ENCODE results near the gene TSPAN31. TPM values are rescaled to one million over a fixed set of nuclear protein-coding genes. Genes with fewer than 3 reads are reported as not detected.
A peak's percentile ranks its signal among the peaks of the same experiment; 100 is the strongest.

Gene TSPAN31
- total RNA-seq, 2 experiments from 2014 or later: 6.4 to 7.7 TPM

DNA sequence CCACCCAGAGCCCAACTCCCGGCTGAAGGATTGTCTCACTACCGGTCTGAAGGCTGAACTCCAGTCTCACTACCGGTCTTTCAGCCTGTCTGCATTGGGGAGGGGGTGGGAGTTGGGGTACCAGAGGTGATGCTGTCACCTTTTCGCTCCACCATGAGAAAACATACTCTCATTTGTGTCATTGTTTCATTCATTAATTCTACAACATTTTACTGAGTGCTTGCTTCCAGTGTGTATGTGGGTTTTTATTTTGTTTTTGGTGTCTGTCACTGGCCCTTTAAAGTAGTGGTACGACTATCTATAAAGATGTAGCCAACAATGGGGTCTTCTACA is 7.8 kb downstream of the TSPAN31 start:
- intact Hi-C loops (cut with micrococcal nuclease): loop anchor here (1.0 to 5.0 kb wide), 9 partner anchors 8 to 515 kb away; partner anchors contain the start of genes ATP23, EEF1AKMT3, MBD6 and METTL1
- Mint-ChIP-seq H3K4me1 (ENCODE audit: low read depth) (peaks cover 52% of the 10 kb centered on the region), H3K27ac (peak overlapping the region; percentile 99), H3K27me3 (ENCODE audit: low read depth) (no peaks in the 10 kb centered on the region), H3K4me3 (peak overlapping the region; percentile 100), H3K9me3 (no peaks in the 10 kb centered on the region), H3K36me3 (ENCODE audit: low read depth) (peaks cover 39% of the 10 kb centered on the region)
- CTCF ChIA-PET: interaction anchor here (0.9 kb wide), 1 partner anchor 11 kb away, joined by 4 read pairs; no protein-coding TSS in a partner anchor
- no peak for DNase-seq

- intact Hi-C loops (cut with micrococcal nuclease): loop anchor here (2.0 to 5.0 kb wide), 4 partner anchors 13 to 1843 kb away; partner anchors contain the start of gene SLC16A7
- no peaks in the 10 kb centered on the region for H3K9me3 Mint-ChIP-seq
- H3K27me3 Mint-ChIP-seq (ENCODE audit: low read depth): no peaks in the 10 kb centered on the region
- CTCF ChIA-PET: interaction anchor here (0.7 to 3.4 kb wide), 3 partner anchors 12 to 29 kb away, joined by 3 to 42 read pairs (median 3); partner anchors contain the start of genes CYP27B1 and TSFM
- peak overlapping the region; percentile 38 for H3K27ac Mint-ChIP-seq
- DNase-seq: no peak
- H3K36me3 Mint-ChIP-seq (ENCODE audit: low read depth): peaks cover 36% of the 10 kb centered on the region
- H3K4me1 Mint-ChIP-seq (ENCODE audit: low read depth): peaks cover 57% of the 10 kb centered on the region
- H3K4me3 Mint-ChIP-seq: peak overlapping the region; percentile 78
Measured at GRCh38 chr12:57753756-57754337, 9.0 kb downstream of the TSPAN31 start.

- CTCF ChIA-PET: interaction anchor here (0.7 to 3.4 kb wide), 4 partner anchors 11 to 83 kb away, joined by 3 to 42 read pairs (median 5); partner anchors contain the start of genes CYP27B1 and TSFM
- intact Hi-C loops (cut with micrococcal nuclease): loop anchor here (2.0 to 5.0 kb wide), 3 partner anchors 14 to 1842 kb away; partner anchors contain the start of gene SLC16A7
Measured at GRCh38 chr12:57754411-57755193, 9.8 kb downstream of the TSPAN31 start, which contains the start of gene MARCHF9. MARCHF9 (plus strand) TSS chr12:57755103; CDS start chr12:57755529, 426 bp downstream.

GRCh38 chr12:57755194-57755453 is 10.3 kb downstream of the TSPAN31 start:
- Mint-ChIP-seq H3K4me1 (ENCODE audit: low read depth) (peaks cover 63% of the 10 kb centered on the region), H3K4me3 (peak overlapping the region; percentile 78), H3K36me3 (ENCODE audit: low read depth) (peaks cover 29% of the 10 kb centered on the region), H3K9me3 (no peaks in the 10 kb centered on the region), H3K27ac (no peak overlapping the region), H3K27me3 (ENCODE audit: low read depth) (no peaks in the 10 kb centered on the region)
- no peak for DNase-seq
- CTCF ChIA-PET: interaction anchor here (1.9 to 3.4 kb wide), 2 partner anchors 11 to 82 kb away, joined by 7 to 42 read pairs; partner anchors contain the start of gene CYP27B1
- intact Hi-C loops (cut with micrococcal nuclease): loop anchor here (2.0 kb wide), 2 partner anchors 14 to 1842 kb away; partner anchors contain the start of gene SLC16A7

More at GRCh38 chr12:57754411-57755193, 9.8 kb downstream of the TSPAN31 start, which contains the start of gene MARCHF9:
- peak within 1 kb of the TSS; percentile 38 for H3K27ac Mint-ChIP-seq
- peak; percentile 89 for DNase-seq
- no peaks in the 10 kb centered on the region for H3K9me3 Mint-ChIP-seq
- peaks cover 30% of the 10 kb centered on the region for H3K36me3 Mint-ChIP-seq (ENCODE audit: low read depth)
- no peaks in the 10 kb centered on the region for H3K27me3 Mint-ChIP-seq (ENCODE audit: low read depth)
- H3K4me3 Mint-ChIP-seq: peak within 1 kb of the TSS; percentile 81
- peaks cover 61% of the 10 kb centered on the region for H3K4me1 Mint-ChIP-seq (ENCODE audit: low read depth)

GRCh38 chr12:57755454-57756372 is 10.9 kb downstream of the TSPAN31 start:
- CTCF ChIA-PET: interaction anchor here (0.6 to 3.4 kb wide), 17 partner anchors 10 to 152 kb away, joined by 3 to 42 read pairs (median 5); partner anchors contain the start of genes CYP27B1, EEF1AKMT3, METTL1 and TSPAN31
- Mint-ChIP-seq H3K36me3 (ENCODE audit: low read depth) (peaks cover 24% of the 10 kb centered on the region), H3K4me1 (ENCODE audit: low read depth) (peaks cover 58% of the 10 kb centered on the region), H3K9me3 (no peaks in the 10 kb centered on the region), H3K4me3 (peak overlapping the region; percentile 81), H3K27me3 (ENCODE audit: low read depth) (no peaks in the 10 kb centered on the region), H3K27ac (no peak overlapping the region)
- intact Hi-C loops (cut with micrococcal nuclease): loop anchor here (1.0 to 2.0 kb wide), 6 partner anchors 10 to 1841 kb away; partner anchors contain the start of gene SLC16A7
- peak; percentile 41 for DNase-seq

GRCh38 chr12:57756406-57757341 is 11.8 kb downstream of the TSPAN31 start:
- peak overlapping the region; percentile 81 for H3K4me3 Mint-ChIP-seq
- no peak overlapping the region for H3K27ac Mint-ChIP-seq
- DNase-seq: peak; percentile 77
- H3K36me3 Mint-ChIP-seq (ENCODE audit: low read depth): peaks cover 15% of the 10 kb centered on the region
- H3K9me3 Mint-ChIP-seq: no peaks in the 10 kb centered on the region
- intact Hi-C loops (cut with micrococcal nuclease): loop anchor here (1.0 kb wide), 4 partner anchors 9 to 149 kb away; no protein-coding TSS in a partner anchor
- H3K27me3 Mint-ChIP-seq (ENCODE audit: low read depth): no peaks in the 10 kb centered on the region
- peaks cover 51% of the 10 kb centered on the region for H3K4me1 Mint-ChIP-seq (ENCODE audit: low read depth)
- CTCF ChIA-PET: interaction anchor here (0.6 to 3.4 kb wide), 26 partner anchors 9 to 274 kb away, joined by 3 to 42 read pairs (median 5); partner anchors contain the start of genes CYP27B1, EEF1AKMT3, METTL1 and TSPAN31

DNA sequence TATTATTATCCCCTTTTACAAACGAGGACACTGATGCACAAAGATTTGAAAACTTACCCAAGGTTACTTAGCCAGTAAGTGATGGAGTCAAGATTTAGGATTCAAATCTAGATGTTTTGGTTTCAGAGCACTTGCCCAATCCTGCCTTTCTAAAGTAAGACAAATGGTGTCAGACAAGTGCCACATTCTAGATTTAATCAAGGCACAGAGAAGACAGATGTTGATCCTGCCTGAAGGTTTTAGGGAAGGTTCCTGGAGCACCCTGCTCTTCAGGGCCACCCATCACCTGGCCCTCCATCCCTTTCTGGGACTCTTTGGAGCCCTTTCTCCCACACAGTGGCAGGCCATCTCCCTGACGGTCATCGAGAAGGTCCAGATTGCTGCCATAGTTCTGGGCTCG is 12.9 kb downstream of the TSPAN31 start:
- DNase-seq: no peak
- CTCF ChIA-PET: interaction anchor here (1.2 to 1.6 kb wide), 2 partner anchors 24 to 147 kb away, joined by 6 to 7 read pairs; no protein-coding TSS in a partner anchor
- Mint-ChIP-seq H3K4me1 (ENCODE audit: low read depth) (peaks cover 43% of the 10 kb centered on the region), H3K27ac (no peak overlapping the region), H3K4me3 (no peak overlapping the region), H3K9me3 (no peaks in the 10 kb centered on the region), H3K36me3 (ENCODE audit: low read depth) (peaks cover 10% of the 10 kb centered on the region), H3K27me3 (ENCODE audit: low read depth) (no peaks in the 10 kb centered on the region)
- intact Hi-C loops (cut with micrococcal nuclease): no loop called here

- intact Hi-C loops (cut with micrococcal nuclease): no loop called here
- DNase-seq: no peak
- CTCF ChIA-PET: interaction anchor here (0.6 to 2.3 kb wide), 19 partner anchors 9 to 180 kb away, joined by 3 to 17 read pairs (median 5); partner anchors contain the start of genes TSFM and TSPAN31
- Mint-ChIP-seq H3K4me1 (ENCODE audit: low read depth) (peaks cover 40% of the 10 kb centered on the region), H3K27ac (no peak overlapping the region), H3K9me3 (no peaks in the 10 kb centered on the region), H3K36me3 (ENCODE audit: low read depth) (peaks cover 18% of the 10 kb centered on the region), H3K27me3 (ENCODE audit: low read depth) (no peaks in the 10 kb centered on the region), H3K4me3 (no peak overlapping the region)
Measured at GRCh38 chr12:57758552-57759359, 13.9 kb downstream of the TSPAN31 start.

GRCh38 chr12:57759360-57759980 is 14.6 kb downstream of the TSPAN31 start:
- Mint-ChIP-seq H3K27me3 (ENCODE audit: low read depth) (no peaks in the 10 kb centered on the region), H3K4me3 (no peak overlapping the region), H3K27ac (no peak overlapping the region), H3K9me3 (no peaks in the 10 kb centered on the region), H3K4me1 (ENCODE audit: low read depth) (peaks cover 39% of the 10 kb centered on the region), H3K36me3 (ENCODE audit: low read depth) (peaks cover 19% of the 10 kb centered on the region)
- intact Hi-C loops (cut with micrococcal nuclease): no loop called here
- DNase-seq: peak; percentile 63
- CTCF ChIA-PET: interaction anchor here (0.7 to 2.3 kb wide), 22 partner anchors 8 to 179 kb away, joined by 3 to 17 read pairs (median 4); partner anchors contain the start of genes EEF1AKMT3, METTL1, TSFM and TSPAN31

All from activated naive CD4-positive, alpha-beta T cell treated with anti-CD3 and anti-CD28 coated beads for 36 hours (primary cell).